Neutrophil (primary cell): ENCODE data around the gene TEX14.

Experiments
- H3K27ac ChIP-seq: fragments of 200-600 bp; sonication (generic); 2 replicates; pipeline ENCODE4 v1.5.1; 2016; ENCODE audit warnings: mild to moderate bottlenecking, moderate library complexity
- H3K27me3 ChIP-seq: fragments of 200-600 bp; sonication (generic); 2 replicates; pipeline ENCODE4 v1.6.0; 2016; ENCODE audit warnings: mild to moderate bottlenecking
- H3K36me3 ChIP-seq: fragments of 200-600 bp; sonication (generic); 2 replicates; pipeline ENCODE4 v1.5.1; 2017
- H3K4me1 ChIP-seq, 2 experiments: fragments of 200-600 bp in 1 of 2; sonication (generic) in 1 of 2; 1 replicate in 1 of 2; 2 replicates in 1 of 2; pipeline versions ENCODE4 v1.5.1 to v1.6.1; 2013 to 2016; ENCODE audit warnings: low read depth in 1 of 2, low read length in 1 of 2, mild to moderate bottlenecking in 1 of 2, moderate library complexity in 1 of 2; ENCODE audit not compliant: control insufficient read depth in 1 of 2, insufficient read depth in 1 of 2
- H3K4me3 ChIP-seq, 2 experiments: fragments of 200-600 bp in 1 of 2; sonication (generic) in 1 of 2; 1 replicate in 1 of 2; 2 replicates in 1 of 2; pipeline ENCODE4 v1.5.1; 2013 to 2016; ENCODE audit warnings: low read depth in 1 of 2, low read length in 1 of 2, mild to moderate bottlenecking in 1 of 2, moderate library complexity in 1 of 2
- H3K9me3 ChIP-seq: fragments of 200-600 bp; sonication (generic); 2 replicates; pipeline ENCODE4 v1.5.1; 2016
- TF ChIP-seq, protein P1 (sequence below): fragments of 200-600 bp; sonication (generic); IDR thresholded peaks from 2 replicates; pipeline ENCODE4 v1.5.1; 2016; ENCODE audit warnings: antibody characterized with exemption

Gene TEX14

GRCh38 chr17:58574025-58574424 lies 117.8 kb downstream of the TEX14 start:
- no peaks in the 10 kb centered on the region for H3K36me3 ChIP-seq
- H3K4me1 ChIP-seq, result peaks cover 6 to 7% of the 10 kb centered on the region in 2 experiments
- TF ChIP-seq, protein P1, sequence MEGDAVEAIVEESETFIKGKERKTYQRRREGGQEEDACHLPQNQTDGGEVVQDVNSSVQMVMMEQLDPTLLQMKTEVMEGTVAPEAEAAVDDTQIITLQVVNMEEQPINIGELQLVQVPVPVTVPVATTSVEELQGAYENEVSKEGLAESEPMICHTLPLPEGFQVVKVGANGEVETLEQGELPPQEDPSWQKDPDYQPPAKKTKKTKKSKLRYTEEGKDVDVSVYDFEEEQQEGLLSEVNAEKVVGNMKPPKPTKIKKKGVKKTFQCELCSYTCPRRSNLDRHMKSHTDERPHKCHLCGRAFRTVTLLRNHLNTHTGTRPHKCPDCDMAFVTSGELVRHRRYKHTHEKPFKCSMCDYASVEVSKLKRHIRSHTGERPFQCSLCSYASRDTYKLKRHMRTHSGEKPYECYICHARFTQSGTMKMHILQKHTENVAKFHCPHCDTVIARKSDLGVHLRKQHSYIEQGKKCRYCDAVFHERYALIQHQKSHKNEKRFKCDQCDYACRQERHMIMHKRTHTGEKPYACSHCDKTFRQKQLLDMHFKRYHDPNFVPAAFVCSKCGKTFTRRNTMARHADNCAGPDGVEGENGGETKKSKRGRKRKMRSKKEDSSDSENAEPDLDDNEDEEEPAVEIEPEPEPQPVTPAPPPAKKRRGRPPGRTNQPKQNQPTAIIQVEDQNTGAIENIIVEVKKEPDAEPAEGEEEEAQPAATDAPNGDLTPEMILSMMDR, result no peak
- H3K27ac ChIP-seq, result no peak overlapping the region
- H3K27me3 ChIP-seq, result no peaks in the 10 kb centered on the region
- H3K4me3 ChIP-seq, result no peak overlapping the region
- H3K9me3 ChIP-seq, result no peaks in the 10 kb centered on the region

DNA sequence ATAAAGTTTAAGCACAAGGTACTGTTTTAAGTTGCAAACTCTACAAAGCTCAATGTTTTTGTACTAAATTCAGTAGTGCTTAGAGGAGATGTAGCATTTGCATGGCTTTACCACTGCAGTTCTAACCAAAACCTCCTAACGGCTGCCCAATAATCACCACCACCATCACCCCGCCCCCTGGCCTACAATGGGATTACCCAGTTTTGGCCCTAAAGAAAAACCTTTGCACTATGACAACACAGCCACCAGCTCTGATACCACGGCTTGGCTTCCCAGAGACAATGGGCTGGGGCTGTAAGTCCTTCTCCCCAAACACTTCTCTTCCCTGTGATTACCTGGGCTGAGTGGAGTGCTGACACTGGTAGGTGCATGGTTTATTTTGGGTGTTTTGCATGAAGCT lies 119.0 kb downstream of the TEX14 start:
- Histone ChIP-seq H3K4me1 (peaks cover 17 to 18% of the 10 kb centered on the region in 2 experiments), H3K27me3 (no peaks in the 10 kb centered on the region), H3K4me3 (no peak overlapping the region), H3K27ac (no peak overlapping the region), H3K9me3 (no peaks in the 10 kb centered on the region), H3K36me3 (no peaks in the 10 kb centered on the region)
- TF ChIP-seq, protein P1, result no peak

DNA sequence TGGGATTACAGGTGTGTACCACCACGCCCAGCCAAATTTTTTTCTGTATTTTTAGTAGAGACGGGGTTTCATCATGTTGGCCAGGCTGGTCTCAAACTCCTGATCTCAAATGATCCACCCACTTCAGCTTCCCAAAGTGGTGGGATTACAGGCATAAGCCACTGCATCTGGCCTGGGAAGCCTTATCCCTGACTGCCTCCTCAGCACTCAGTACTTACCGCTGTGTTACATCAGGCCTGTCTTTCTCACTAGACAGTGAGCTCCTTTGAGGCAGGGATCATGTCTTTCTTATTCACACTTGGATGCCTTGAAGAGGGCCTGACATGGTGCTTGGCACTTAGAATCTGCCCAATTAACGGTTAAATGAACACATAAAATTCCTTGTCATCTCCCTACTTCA lies 121.1 kb downstream of the TEX14 start:
- no peak overlapping the region for H3K27ac ChIP-seq
- H3K27me3 ChIP-seq, result no peaks in the 10 kb centered on the region
- H3K9me3 ChIP-seq, result no peaks in the 10 kb centered on the region
- H3K36me3 ChIP-seq, result no peaks in the 10 kb centered on the region
- TF ChIP-seq, protein P1, result no peak
- peaks cover 26 to 27% of the 10 kb centered on the region in 2 experiments for H3K4me1 ChIP-seq
- no peak overlapping the region for H3K4me3 ChIP-seq

DNA sequence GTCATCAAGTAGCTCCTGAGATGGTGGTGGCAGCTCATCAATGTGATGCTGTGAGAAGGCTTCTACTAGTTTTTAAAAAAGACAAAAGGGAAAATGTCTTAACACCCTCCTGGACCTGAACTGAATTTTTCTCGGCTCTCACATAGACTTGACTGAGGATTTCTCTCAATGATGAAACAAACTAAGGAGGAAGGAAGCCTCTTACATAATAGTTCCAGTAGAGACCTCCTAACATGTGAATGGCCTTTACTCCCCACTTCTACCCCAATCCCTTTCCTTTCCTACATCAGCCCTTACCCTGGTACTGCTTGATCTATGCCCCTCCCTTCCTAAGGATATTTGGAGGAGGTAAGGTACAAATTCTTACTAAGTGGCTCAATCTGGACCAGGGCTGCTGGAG lies 122.6 kb downstream of the TEX14 start:
- no peaks in the 10 kb centered on the region for H3K9me3 ChIP-seq
- peaks cover 33 to 35% of the 10 kb centered on the region in 2 experiments for H3K4me1 ChIP-seq
- peak overlapping the region; percentile 67 for H3K27ac ChIP-seq
- TF ChIP-seq, protein P1, result no peak
- peak overlapping the region in 1 of 2 experiments; percentile 9 for H3K4me3 ChIP-seq
- no peaks in the 10 kb centered on the region for H3K36me3 ChIP-seq
- no peaks in the 10 kb centered on the region for H3K27me3 ChIP-seq

DNA sequence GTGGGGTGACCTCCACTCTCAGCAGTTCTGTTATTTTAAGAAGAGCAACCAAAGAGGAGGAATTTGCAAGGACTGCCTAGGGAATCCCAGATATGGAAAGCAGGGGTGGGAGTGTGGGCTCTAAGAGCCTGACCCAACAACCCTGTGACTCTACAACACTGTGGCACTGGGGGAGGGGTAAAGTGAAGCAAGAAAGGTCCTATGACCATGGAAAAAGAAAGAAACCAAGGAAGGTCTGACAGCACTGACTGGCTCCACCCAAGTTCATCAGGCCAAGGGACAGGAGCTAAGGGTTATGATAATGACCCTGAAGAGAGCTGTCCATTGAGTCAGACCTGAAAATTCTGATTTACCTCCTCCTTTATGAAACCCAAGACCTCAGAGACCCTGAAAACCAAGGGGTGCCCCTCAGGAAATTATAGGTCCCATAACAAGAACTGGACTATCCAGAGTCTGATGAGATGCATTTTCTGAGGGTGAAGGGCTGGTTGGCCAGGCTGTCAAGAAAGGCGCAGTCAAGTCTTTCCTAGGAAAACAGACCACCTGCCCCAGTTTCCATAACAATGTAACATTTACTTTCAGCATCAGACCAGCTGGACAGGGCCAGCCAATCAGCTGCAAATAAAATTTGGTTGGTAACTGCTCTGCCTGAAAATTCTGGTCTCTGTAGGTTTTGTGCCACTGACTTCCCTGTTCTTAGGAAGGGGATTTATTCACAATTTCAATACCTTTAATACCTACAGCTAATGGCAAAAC lies 123.6 kb downstream of the TEX14 start:
- TF ChIP-seq, protein P1, result no peak

More for the DNA sequence above, 123.6 kb downstream of the TEX14 start:
- H3K4me1 ChIP-seq, result peaks cover 33 to 35% of the 10 kb centered on the region in 2 experiments
- H3K27me3 ChIP-seq, result no peaks in the 10 kb centered on the region
- no peaks in the 10 kb centered on the region for H3K9me3 ChIP-seq
- peak overlapping the region; percentile 67 for H3K27ac ChIP-seq
- no peak overlapping the region for H3K4me3 ChIP-seq
- H3K36me3 ChIP-seq, result no peaks in the 10 kb centered on the region
